HL-60/S4 treated with retinoic acid at 250 ng/mL for 4 days and 3 days (cell line): ENCODE measurements around the gene LRRC15.

Experiments used
- in situ Hi-C: fragments of 300-500 bp; cut with MboI; formaldehyde crosslinking; loops from 2 replicates; pipeline ENCODE4 v1.7.0; 2022; ENCODE audit warnings: low sequenced_read_pairs

LRRC15 gene

DNA sequence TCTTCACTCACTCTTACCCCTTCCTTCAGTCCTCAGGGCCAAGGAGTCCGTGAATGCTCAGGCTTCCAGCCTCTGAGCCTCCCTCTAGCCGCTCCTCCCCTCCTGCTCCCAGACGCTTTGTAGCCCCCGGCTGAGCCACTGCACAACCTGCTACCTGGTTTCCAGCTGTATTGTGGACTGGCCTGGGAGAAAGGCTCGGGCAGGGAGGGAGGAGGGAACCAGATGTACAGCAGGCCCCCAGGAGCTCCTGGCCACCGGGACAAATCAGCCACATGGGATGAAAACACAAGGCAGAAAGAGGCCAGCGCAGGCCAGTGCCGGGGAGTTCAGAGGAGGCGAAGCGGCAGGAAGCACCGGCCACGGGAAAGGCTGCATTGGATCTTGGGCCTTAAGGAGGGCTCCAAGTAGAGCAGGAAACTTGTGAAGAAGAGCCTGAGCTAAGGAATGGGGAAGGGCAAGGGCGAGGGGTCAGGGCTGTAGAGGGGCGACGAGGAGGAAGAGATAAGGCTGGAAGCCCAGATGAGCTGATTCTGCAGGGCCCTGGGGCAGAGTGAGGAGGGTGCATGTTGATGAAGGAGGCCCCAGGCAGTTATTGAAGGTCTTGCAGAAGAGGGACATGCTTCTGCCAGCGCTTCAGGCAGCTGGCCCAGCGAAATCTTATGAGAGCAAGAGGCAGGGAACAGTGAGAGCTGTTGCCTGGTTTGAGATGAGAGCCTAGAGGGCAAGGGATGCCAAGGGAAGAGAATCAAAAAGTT, 32.8 kb downstream of the LRRC15 start:
- in situ Hi-C loops: loop anchor here (25.0 kb wide), 1 partner anchor 251 kb away; no protein-coding TSS in a partner anchor

DNA sequence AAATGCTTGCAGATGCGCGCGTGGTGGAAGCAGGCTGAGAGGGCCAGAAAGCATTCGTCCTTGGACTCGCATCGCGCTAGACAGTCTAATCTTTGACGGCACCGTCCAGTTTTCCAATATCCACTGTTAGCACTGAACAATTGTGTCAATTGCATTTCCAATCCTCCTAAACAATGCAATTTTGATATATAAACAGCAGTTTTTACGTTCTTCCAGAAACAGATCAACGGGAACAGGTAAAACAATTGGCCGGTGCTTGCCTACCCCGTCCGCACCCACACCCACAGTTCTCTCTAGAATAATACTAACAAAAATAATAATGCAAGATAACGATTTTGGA, 35.6 kb downstream of the LRRC15 start:
- in situ Hi-C loops: loop anchor here (25.0 kb wide), 1 partner anchor 253 kb away; no protein-coding TSS in a partner anchor

DNA sequence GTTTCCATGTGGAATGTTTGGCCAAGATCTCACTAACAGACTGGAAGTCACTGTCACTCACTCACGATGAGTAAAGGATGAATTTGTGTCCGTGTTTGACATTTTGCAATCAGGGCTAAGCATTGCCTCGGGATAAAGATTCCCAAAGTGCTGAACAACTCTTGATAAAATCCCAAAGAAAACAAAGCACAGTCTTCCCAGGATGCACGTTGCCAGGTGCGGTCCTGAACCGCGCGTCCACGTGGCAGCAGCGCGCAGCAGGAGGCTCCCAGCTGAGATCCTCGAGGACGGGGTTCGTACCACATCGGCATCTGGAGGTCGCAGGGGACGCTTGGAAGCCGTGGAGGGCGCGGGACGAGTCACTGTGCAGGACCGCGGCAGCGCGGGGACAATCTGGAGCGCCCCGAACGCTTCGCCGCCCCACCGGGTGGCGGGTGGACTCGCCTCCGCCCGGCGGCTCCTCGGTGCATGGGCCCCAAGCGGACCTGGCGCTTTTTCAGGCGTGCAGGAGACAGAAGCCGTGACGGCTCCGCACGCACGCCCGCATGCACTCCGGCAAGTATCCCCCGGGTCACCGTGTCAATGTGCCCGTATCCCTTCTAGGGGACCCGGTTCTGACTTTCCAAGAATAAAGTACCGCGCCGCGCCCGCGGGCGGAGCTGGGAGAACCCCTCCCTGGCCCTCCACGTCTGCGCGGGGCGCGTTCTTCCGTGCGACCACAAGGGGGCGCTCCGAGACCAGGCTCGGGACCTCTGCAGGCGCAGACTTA, 36.1 kb downstream of the LRRC15 start:
- in situ Hi-C loops: loop anchor here (25.0 kb wide), 1 partner anchor 254 kb away; no protein-coding TSS in a partner anchor

DNA sequence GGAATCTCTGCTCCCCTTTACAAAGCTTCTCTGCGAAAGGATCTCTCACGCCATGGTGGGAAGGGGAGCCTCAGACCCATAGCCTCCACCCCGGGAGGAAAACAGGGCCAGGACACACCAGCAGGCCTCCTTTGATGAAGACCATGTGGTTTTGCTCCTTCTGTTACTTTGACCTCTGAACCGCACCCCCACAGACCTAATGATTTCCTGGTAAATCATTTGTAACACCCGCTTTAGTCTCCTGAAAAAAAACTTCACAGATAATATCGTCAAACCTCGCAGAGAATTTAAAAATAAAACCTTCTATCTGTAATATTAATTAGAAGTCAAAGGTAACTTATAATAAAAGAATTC, 36.7 kb downstream of the LRRC15 start:
- in situ Hi-C loops: loop anchor here (25.0 kb wide), 1 partner anchor 254 kb away; no protein-coding TSS in a partner anchor

DNA sequence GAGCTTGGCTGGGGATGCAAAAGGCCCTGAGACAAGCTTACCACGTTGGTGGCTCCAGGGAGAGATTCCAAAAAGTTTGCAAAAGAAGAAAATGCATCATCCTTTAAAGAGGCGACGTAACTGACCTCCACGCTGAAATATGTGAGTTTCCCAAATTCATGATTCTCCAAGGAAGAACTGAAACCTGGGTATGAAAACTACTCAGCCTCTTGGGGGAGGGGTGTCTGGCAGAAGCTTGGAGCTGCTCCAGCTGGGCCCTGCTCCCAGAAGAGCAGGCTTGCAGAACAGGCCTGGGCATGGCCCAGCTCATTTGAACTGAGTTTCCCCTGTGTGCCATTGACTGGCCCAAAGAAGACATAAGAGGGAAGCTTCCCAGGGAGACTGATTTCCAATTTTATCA, 39.0 kb downstream of the LRRC15 start:
- in situ Hi-C loops: loop anchor here (25.0 kb wide), 1 partner anchor 257 kb away; no protein-coding TSS in a partner anchor

DNA sequence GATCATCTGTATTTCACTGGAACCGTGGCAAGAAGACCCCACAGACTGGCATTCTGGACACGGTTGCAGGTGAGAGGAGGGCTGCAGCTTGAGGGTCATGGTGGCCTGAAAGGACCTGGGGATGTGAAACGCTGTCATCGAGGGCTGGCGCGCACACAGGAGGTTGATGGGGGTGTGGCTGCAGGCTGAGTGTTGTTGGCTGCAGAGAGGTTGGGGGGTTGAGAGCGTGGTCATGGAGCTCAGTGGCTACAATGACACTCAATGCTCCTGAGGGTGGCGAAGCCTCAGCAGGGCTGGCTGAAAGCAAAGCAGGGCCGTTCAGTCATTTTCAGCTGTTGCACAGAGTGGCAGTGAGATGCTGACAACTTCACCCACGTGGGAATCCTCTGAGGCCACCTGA, 39.4 kb downstream of the LRRC15 start:
- in situ Hi-C loops: loop anchor here (25.0 kb wide), 1 partner anchor 257 kb away; no protein-coding TSS in a partner anchor

DNA sequence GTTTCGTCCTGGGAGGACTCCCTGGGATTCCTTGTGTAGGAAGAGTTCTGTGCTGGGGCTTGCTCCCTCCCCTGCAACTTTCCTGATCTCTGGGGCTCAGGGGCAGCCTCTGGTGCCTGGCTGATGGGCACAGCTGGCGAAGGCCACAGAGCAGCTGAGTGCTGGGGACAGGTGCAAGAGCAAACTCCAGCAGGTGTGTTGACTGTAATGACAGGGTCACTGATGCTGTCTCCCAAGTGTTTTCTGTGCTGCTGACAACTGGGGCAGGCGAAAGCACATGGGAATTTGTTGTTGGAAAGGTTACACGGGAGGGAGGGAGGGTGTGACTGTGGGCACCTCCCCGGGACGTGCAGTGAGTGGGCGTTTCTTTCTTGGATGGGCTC, 40.0 kb downstream of the LRRC15 start:
- in situ Hi-C loops: loop anchor here (25.0 kb wide), 1 partner anchor 258 kb away; no protein-coding TSS in a partner anchor

DNA sequence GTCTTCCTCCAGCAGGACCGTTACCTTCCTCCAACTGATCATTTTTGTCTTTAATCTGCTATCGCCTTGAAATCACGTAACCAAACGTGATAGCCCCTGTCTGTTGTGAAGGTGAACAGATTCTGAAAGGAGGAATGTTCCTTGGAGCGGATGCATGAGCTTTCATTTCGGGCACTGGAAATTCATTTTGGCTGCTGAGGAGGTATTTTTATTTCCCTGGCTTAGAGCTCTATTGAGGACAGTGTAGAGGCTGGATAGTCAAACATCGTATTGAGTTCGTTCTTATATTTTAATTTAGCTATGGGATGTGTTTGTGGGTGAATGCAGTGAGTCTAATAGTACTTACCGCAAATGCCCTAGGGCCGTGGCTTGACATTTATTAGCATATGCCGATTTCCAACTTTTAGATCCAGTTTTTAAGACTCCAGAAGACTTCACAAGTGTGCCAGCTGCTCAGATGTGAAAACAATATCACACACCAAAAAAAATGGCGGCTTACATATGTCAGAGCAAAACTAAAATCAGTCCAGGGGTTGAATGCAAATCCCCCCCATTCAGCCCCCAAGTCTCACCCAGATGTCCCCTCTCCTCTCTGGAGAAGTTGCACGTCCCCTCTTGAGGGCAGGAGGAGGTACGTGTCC, 40.5 kb downstream of the LRRC15 start:
- in situ Hi-C loops: loop anchor here (25.0 kb wide), 1 partner anchor 258 kb away; no protein-coding TSS in a partner anchor

DNA sequence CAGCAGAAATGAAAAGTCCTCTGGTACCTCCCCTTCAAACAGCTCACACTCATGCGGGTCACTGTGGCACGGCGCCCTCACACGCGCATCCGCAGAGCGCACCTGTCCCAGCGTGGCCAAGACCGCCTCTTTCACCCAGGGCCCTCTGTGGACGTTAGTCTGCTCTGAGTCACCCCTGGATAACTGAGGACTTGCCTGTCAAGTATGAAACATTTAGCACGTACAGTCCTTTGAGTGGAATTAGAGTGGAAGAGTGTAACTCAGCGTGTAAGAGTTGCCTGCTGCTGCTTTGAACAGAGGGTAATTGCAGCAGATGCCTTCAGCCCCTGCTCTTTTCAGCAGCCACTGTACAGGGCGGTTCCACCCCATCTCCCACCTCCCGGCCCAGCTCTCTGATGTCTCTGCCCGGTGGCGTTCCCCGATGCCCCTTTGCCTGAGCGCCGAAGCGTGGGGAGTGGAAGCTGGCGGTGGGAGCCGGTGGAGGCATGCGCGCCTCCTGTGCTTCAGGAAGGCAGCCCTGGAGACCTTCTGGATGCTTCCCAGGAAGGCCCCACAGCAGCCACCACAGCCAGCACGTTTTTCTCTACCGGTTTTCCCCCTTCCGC, 41.4 kb downstream of the LRRC15 start:
- in situ Hi-C loops: loop anchor here (25.0 kb wide), 1 partner anchor 259 kb away; no protein-coding TSS in a partner anchor

DNA sequence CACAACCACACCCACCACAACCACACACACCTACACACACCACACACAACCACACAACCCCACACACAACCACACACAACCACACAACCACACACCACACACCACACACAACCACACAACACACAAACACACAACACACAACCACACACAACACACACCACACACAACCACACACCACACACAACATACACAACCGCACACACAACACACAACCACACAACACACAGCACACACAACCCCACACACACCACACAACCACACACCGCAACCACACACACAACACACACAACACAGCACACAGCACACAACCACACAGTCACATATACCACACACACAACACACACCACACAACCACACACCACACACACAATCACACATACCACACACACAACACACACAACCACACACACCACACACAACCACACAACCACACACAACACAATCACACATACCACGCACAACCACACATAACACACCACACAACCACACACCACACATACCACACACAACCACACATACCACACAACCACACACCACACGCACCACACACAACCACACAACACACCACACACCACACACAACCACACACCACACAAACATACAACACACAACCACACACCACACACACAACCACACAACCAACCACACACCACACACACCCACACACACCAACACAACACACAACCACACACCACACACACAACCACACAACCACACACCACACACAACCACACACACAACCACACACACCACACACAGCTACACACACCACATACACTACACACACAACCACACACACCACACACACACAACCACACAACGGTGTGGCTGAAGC, 42.1 kb downstream of the LRRC15 start:
- in situ Hi-C loops: loop anchor here (25.0 kb wide), 1 partner anchor 260 kb away; no protein-coding TSS in a partner anchor

DNA sequence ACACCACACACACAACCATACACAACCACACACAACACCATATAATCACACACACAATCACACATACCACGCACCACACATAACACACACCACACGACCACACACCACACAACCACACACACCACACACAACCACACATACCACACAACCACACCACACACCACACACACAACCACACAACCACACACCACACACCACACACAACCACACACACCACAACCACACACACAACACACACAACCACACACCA, 42.6 kb downstream of the LRRC15 start:
- in situ Hi-C loops: loop anchor here (25.0 kb wide), 1 partner anchor 260 kb away; no protein-coding TSS in a partner anchor

DNA sequence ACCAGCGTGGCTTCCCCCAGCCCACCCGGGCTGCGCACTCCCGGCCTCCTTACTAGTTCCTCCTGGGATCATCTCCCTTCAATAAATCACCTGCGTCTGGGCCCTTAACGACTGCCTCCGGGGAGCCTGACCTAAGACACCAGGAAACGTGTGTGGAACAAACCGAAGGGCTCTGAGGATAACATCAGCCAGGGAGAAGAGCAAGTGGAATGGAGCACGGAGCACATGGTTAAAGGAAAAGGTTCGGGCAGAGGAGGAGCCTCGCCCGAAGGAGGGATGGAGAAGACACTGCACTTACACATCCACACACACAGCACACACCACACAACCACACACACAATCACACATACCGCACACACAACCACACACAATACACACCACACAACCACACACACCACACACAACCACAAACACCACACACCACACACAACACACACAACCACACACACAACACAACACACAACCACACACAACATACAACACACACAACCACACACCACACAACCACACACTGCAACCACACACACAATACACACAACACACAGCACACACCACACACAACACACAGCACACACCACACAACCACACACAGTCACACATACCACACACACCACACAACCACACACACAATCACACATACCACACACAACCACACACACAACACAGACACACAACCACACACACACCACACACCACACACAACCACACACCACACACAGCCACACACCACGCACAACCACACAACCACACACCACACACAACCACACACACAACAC, 43.2 kb downstream of the LRRC15 start:
- in situ Hi-C loops: loop anchor here (25.0 kb wide), 1 partner anchor 261 kb away; no protein-coding TSS in a partner anchor

DNA sequence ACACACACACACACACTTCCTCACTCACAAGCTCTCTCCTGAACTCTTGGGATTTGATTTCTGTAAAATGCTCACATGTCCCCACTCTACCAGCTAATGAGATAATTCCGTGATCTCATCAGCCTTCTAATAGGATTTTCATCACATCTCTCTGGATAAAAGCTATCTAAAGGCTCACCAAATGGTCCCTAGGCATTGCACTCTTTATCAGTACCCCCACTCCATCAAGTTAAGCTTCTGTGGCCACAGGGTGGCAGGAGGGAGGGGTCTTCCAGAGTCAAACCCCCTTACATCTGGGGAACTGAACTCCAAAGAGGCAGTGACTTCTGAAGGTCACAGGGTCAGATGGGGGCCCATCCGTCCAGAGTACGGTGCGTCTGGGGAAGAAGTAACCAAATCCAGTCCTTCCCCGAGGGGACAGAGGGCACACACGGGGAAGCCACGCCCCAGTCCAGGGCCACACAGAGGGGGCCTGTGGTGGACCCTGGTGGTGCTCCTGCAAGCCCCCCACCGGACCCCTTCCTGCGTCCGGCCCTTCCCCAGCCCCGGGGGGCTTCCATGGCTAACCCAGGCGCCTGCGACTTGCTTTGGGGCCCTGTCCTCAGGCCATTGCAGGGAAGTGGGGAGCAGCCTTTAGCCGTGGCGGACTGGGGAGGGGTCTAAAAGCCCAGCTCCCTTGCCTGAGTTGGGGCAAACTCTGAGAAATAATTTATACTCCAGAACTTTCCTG, 44.0 kb downstream of the LRRC15 start:
- in situ Hi-C loops: loop anchor here (25.0 kb wide), 1 partner anchor 262 kb away; no protein-coding TSS in a partner anchor

DNA sequence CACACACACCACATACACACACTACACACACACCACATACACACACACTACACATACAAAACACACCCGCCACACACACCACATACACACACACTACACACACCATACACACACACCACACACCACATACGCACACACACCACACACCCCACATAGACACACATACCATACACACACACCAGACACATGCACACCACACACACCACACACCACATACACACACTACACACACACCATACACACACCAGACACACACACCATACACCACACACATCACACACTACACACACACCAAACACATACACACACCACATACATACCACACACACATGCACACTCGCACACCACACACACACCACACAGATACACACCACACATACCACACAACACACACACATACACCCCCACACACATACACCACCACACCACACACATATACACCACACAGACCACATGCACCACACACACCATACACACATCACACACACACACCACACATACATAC, 44.7 kb downstream of the LRRC15 start:
- in situ Hi-C loops: loop anchor here (25.0 kb wide), 1 partner anchor 262 kb away; no protein-coding TSS in a partner anchor

DNA sequence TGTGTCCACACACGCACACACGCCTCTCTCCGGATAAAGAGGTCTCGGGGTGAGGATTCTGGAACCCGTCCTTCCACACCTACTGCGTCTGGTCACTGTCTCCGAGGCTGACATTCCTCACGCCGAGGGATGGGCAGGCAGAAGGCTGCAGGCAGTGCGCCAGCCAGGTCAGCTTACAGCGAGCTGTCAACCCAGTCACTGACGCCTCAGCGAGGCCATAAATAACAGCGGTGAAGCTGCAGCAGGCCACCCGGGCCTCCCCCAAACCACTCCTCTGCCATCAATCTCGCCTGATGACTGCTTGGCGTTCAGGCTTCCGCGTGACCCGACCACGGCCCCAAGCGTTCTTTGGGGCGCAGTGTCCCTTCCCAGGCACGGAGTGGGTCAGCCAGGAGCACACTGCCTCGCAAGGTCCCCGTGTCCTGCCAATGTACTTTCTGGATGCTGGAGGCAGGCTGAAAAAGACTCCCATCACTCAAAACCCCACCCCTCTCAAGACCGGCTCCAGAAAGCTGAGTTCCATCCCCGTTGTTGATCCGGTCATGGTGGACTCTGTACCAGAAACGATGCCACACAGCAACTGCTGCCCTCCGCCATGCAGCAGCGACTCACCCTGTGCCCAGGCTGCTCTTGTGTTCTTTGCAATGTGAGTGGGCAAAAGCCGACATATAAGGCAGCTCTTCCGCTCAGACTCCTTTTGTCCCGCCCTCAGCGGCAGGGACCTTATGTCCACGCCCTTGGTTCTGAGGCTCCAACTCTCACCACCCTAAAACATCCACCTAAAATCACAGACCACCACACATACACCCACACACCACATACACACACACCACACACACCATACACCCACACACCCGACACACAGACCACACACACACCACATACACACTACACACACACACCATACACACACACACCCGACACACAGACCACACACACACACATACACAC, 45.5 kb downstream of the LRRC15 start:
- in situ Hi-C loops: no loop called here

DNA sequence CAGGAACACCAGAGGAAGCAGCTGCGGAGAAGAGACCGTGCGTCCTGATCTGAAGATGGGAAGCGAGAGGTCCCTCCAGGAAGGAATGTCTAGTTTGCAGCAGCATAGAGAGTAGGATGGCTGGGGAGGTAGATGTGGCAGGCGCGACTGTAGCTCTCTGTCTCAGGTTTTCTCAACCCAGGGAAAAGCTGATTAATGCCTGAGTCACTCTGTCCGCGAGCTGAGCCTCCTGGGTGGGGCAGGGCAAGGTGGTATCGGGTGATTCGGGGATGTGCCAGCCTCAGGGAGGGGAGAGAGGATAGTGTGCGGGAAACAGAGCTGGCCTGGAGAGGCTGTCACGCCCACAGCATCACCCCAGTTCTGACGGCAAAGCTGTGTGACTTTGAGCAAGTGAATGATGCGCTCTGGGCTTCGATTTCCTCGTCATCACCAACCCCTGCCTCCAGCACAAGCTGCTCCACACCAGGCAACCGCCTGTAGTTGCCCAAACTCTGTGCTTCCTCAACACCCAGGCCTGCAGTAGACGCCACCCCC, 46.8 kb downstream of the LRRC15 start:
- in situ Hi-C loops: no loop called here
